Lung (tissue), 12 donors: Measurements from ENCODE around the gene XNDC1N. TPM values are rescaled to one million over a fixed set of nuclear protein-coding genes. Genes with fewer than 3 reads are reported as not detected.

Experiments used
- ATAC-seq: fragments of 200-7000 bp; cut with Tn5 transposase; one replicate; pipeline ENCODE4 v1.9.1; 2020; ENCODE audit warnings: moderate number of reproducible peaks; ENCODE audit not compliant: insufficient read depth, low FRiP score
- DNase-seq, 3 donors: peaks; one replicate each; pipeline ENCODE4 v3.0.0-alpha.2; 2013 to 2017
- H3K27ac ChIP-seq, 2 donors: one replicate each; pipeline ENCODE4 v1.5.1; 2013; ENCODE audit warnings: mild to moderate bottlenecking in 2 of 2, moderate library complexity in 2 of 2, control low read depth in 1 of 2, inconsistent platforms in 1 of 2, low read depth in 1 of 2, low read length in 1 of 2
- H3K27me3 ChIP-seq, 3 donors: one replicate each; pipeline ENCODE4 v1.5.1; 2013; ENCODE audit warnings: low read length in 2 of 3; ENCODE audit not compliant: control insufficient read depth in 3 of 3, insufficient read depth in 3 of 3
- H3K36me3 ChIP-seq, 4 donors: one replicate each; pipeline ENCODE4 v1.5.1; 2013; ENCODE audit warnings: low read length in 4 of 4, mild to moderate bottlenecking in 1 of 4, moderate library complexity in 1 of 4; ENCODE audit not compliant: control insufficient read depth in 4 of 4, insufficient read depth in 4 of 4
- H3K4me1 ChIP-seq, 5 donors: one replicate each; pipeline ENCODE4 v1.5.1; 2013; ENCODE audit warnings: low read length in 5 of 5, mild to moderate bottlenecking in 2 of 5, moderate library complexity in 1 of 5; ENCODE audit not compliant: control insufficient read depth in 5 of 5, insufficient read depth in 5 of 5
- H3K4me3 ChIP-seq: one replicate; pipeline ENCODE4 v1.5.1; 2013; ENCODE audit warnings: mild to moderate bottlenecking, control low read depth, moderate library complexity
- H3K9ac ChIP-seq, 2 donors: one replicate each; pipeline ENCODE4 v1.5.1; 2013; ENCODE audit warnings: low read length in 2 of 2, control low read depth in 1 of 2; ENCODE audit not compliant: insufficient read depth in 1 of 2
- H3K9me3 ChIP-seq, 4 donors: one replicate each; pipeline ENCODE4 v1.5.1; 2013; ENCODE audit warnings: low read length in 3 of 4, mild to moderate bottlenecking in 1 of 4, moderate library complexity in 1 of 4; ENCODE audit not compliant: control insufficient read depth in 4 of 4, insufficient read depth in 3 of 4
- WGBS, 2 donors: extraction: QIAGEN DNeasy Blood & Tissue Kit; methylation state at CpG; one replicate each; pipeline ENCODE4 v1.1.7; 2013; 5-methylcytosine and 5-hydroxymethylcytosine counted together
- polyA plus RNA-seq, 2 donors: library from polyadenylated mRNA; stranded (reverse); fragments of 200-250 nt; gene quantifications; one replicate each; pipeline ENCODE4 v1.2.1, GENCODE V29; 2013
- total RNA-seq, 2 donors: library from RNA; depleted of rRNA in 1 of 2; stranded (reverse); fragments of >200 nt in 1 of 2; gene quantifications; one replicate each; pipeline ENCODE4 v1.2.1, GENCODE V29; 2014 to 2021
- TF ChIP-seq, protein P1 (sequence below): IDR thresholded peaks from 2 replicates; pipeline ENCODE4 v1.5.1; 2012; ENCODE audit warnings: mild to moderate bottlenecking; ENCODE audit errors: control extremely low read depth, extremely low read depth
- donor health status: control.
- donor health status: control.
- donor health status: Bipolar disorder and iron deficiency.
- donor health status: healthy.
- donor health status: DM: yes; HTN: yes; CAD: no.

The XNDC1N gene
- total and polyA plus RNA-seq, 4 donors = 2.0 to 20.4 (median 4.6) TPM

DNA sequence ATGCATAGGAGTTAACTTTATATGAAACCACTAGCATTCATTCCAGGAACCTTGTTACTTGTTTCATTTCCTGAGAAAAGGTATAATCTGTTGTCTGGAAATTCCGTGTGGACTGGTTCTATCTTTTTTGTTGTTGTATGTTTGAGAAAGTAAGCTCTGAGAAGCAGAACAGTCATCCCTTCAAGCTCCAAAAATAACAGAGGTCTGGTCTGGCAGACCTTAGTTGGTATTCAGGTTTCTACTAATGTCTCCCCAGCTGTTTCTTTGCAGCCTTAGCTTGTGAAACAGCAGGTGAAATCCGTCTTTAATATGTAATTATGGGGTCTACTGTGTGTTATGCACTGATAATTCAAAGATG is 2.8 kb upstream of the XNDC1N start:
- no peak for DNase-seq
- ATAC-seq = no peak
- no peak overlapping the region for H3K9ac ChIP-seq
- H3K9me3 ChIP-seq = no peaks in the 10 kb centered on the region
- H3K27ac ChIP-seq = no peak overlapping the region
- WGBS, 2 donors = 63 to 77% methylated on average over 2 of the region's 2 CpGs
- TF ChIP-seq, protein P1, sequence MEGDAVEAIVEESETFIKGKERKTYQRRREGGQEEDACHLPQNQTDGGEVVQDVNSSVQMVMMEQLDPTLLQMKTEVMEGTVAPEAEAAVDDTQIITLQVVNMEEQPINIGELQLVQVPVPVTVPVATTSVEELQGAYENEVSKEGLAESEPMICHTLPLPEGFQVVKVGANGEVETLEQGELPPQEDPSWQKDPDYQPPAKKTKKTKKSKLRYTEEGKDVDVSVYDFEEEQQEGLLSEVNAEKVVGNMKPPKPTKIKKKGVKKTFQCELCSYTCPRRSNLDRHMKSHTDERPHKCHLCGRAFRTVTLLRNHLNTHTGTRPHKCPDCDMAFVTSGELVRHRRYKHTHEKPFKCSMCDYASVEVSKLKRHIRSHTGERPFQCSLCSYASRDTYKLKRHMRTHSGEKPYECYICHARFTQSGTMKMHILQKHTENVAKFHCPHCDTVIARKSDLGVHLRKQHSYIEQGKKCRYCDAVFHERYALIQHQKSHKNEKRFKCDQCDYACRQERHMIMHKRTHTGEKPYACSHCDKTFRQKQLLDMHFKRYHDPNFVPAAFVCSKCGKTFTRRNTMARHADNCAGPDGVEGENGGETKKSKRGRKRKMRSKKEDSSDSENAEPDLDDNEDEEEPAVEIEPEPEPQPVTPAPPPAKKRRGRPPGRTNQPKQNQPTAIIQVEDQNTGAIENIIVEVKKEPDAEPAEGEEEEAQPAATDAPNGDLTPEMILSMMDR = no peak
- no peaks in the 10 kb centered on the region for H3K27me3 ChIP-seq
- no peak overlapping the region for H3K4me3 ChIP-seq
- H3K4me1 ChIP-seq = peaks cover 0 to 21% (median 10%) of the 10 kb centered on the region in 5 donors
- peaks cover 0 to 6% (median 0%) of the 10 kb centered on the region in 4 donors for H3K36me3 ChIP-seq

DNA sequence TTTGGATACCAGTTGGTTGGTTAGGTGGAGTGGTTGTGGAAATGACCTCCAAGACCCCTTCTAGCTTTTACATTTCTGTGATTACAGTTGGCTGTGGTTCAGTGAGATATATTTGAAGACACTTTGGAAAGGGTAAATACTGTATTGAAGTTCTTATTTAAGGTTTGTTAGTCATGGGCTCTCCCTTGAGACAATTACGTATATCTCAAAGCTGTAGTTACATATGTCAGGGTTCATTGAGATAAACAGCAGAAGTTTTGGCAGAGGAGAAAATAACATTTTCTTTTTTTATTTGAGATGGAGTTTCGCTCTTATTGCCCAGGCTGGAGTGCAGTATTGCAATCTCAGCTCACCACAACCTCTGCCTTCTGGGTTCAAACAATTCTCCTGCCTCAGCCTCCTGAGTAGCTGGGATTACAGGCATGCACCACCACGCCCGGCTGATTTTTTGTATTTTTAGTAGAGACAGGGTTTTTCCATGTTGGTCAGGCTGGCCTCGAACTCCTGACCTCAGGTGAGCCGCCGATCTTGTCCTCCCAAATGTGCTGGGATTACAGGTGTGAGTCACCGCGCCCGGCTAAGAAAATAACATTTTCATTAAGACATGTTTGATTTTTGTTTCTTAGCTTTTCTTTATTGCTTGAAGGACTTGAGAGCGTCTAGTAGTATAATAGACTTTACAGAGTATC is 2.3 kb upstream of the XNDC1N start:
- TF ChIP-seq, protein P1 = no peak
- Histone ChIP-seq H3K27me3 (no peaks in the 10 kb centered on the region), H3K4me1 (peaks cover 0 to 21% (median 10%) of the 10 kb centered on the region in 5 donors), H3K27ac (no peak overlapping the region), H3K36me3 (peaks cover 0 to 6% (median 0%) of the 10 kb centered on the region in 4 donors), H3K4me3 (no peak overlapping the region), H3K9me3 (no peaks in the 10 kb centered on the region), H3K9ac (no peak overlapping the region)
- 75 to 78% methylated on average over 11 of the region's 11 CpGs for WGBS, 2 donors
- DNase-seq = no peak
- ATAC-seq = no peak

GRCh38 chr11:71929491-71929890 is 1.1 kb upstream of the XNDC1N start:
- no peaks in the 10 kb centered on the region for H3K9me3 ChIP-seq
- peak overlapping the region; percentile 64 for H3K4me3 ChIP-seq
- H3K27ac ChIP-seq = no peak overlapping the region
- peaks cover 0 to 21% (median 10%) of the 10 kb centered on the region in 5 donors for H3K4me1 ChIP-seq
- H3K36me3 ChIP-seq = peaks cover 0 to 6% (median 1%) of the 10 kb centered on the region in 4 donors
- WGBS, 2 donors = 8 to 11% methylated on average over 6 of the region's 6 CpGs
- TF ChIP-seq, protein P1 = no peak
- DNase-seq = no peak
- ATAC-seq = no peak
- H3K27me3 ChIP-seq = no peaks in the 10 kb centered on the region
- peak overlapping the region; percentile 49 to 73 for H3K9ac ChIP-seq
